GM18526 (cell line): ENCODE data around the gene TSR3.

Experiments
- POLR2A ChIP-seq: IDR thresholded peaks from 3 replicates; pipeline ENCODE4 v1.6.1; 2011; ENCODE audit not compliant: insufficient read length; ENCODE audit errors: extremely low read depth

The TSR3 gene

GRCh38 chr16:1366060-1366711, 14.5 kb upstream of the TSR3 start:
- TF ChIP-seq POLR2A: no peak

- no peak for TF ChIP-seq POLR2A
These were observed 12.8 kb upstream of the TSR3 start for GRCh38 chr16:1364510-1364909.

- no peak for TF ChIP-seq POLR2A
These were observed 11.9 kb upstream of the TSR3 start for GRCh38 chr16:1363501-1364041.

DNA sequence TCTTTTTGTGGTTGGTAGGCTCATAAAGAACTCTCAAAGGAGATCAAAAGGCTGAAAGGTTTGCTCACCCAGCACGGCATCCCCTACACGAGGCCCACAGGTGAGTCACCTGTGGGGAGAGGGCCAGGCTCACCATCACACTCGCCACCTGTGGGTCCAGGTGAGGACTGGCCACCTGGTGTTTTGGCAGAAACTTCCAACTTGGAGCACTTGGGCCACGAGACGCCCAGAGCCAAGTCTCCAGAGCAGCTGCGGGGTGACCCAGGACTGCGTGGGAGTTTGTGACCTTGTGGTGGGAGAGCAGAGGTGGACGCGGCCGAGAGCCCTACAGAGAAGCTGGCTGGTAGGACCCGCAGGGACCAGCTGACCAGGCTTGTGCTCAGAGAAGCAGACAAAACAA, 11.1 kb upstream of the TSR3 start:
- TF ChIP-seq POLR2A: no peak

GRCh38 chr16:1361685-1362360, 10.1 kb upstream of the TSR3 start:
- no peak for TF ChIP-seq POLR2A

DNA sequence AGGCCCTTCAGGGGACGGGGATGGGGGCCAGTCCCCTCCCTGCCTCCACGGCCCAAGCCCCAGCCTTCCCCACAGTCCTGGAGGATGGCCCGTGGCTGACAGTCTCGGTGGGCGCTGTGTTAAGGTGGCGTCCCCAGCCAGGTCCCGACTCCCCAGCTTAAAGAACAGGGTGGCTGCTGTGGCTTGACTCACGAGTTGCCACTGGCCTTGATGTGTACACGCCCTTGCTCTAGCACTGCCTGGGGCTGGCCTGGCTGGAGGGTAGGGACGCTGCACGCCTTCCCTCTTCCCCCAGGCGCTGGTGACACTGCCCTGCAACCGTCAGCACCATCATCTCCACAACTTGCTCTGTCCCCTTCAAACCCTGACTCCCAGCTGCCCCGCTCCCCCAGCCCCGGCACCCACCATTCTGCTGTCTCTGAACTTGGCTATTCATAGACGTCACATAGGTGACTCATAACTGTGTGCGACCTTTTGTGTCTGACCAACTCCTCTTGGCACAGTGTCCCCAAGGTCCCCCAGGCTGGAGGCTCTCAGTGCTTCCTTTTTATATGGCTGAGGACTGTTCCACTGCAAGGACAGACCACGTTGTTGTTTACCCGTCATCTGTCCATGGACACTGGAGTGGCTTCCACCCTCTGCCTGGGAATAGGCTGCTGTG, 6.4 kb upstream of the TSR3 start:
- TF ChIP-seq POLR2A: no peak

DNA sequence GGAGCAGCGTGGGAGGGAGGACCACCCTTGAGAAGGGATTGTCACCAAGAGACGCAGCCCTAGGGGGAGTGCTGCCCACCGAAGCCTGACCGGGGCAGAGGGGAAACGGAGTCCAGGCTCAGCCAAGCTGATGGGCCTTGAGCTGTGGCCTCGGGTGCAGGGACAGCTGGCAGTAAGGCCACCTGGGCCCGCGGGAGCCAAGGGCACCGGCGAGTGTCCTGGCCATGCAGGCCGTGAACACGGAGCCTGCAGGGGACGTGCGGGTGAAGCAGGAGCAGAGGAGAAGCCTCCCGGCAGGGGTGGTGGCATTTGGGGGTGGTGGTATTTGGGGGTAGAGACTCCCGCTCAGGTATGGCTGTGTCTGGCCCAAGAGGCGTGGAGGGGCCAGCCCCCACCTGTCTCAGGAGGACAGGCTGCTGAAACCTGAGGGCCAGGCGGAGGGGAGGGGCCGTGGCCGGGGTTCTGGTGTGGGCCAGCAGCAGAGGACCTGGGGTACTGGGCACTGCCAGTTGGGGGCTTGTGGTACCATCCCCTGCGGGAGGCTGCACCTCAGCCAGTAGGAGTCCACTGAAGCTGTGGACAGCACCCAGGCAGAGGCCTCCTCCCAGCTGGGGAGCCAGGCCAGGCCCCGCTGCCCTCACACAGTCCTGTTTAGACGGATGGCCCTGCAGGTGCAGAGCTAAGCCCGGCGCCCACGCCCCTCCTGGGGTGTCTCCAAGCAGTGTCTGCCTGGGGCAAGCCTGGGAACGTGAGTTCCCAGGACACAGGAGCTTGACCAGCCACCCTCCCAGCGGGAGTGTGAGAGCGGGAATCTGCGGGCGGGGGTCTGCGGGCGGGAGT, 4.6 kb upstream of the TSR3 start:
- TF ChIP-seq POLR2A: no peak

DNA sequence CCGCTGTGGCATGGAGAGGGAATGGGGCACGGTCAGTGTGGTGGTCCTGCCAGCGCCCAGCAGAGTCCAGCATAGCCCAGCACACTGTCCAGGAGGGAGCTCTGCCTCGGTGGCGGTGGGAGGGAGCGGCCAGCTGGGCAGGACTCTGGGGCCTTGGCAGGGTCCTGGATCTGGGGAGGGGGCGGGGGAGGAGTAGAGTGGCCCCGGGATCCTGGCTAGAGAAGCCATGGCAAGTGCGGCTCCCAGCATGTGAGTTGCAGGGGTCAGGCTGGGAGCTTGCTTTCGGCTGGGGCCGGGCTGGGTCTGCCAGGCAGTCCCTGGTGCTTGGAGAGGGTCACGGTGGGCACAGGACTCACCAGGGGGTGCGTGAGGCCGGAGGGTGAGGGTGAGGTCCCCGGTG, 3.9 kb upstream of the TSR3 start:
- no peak for TF ChIP-seq POLR2A

DNA sequence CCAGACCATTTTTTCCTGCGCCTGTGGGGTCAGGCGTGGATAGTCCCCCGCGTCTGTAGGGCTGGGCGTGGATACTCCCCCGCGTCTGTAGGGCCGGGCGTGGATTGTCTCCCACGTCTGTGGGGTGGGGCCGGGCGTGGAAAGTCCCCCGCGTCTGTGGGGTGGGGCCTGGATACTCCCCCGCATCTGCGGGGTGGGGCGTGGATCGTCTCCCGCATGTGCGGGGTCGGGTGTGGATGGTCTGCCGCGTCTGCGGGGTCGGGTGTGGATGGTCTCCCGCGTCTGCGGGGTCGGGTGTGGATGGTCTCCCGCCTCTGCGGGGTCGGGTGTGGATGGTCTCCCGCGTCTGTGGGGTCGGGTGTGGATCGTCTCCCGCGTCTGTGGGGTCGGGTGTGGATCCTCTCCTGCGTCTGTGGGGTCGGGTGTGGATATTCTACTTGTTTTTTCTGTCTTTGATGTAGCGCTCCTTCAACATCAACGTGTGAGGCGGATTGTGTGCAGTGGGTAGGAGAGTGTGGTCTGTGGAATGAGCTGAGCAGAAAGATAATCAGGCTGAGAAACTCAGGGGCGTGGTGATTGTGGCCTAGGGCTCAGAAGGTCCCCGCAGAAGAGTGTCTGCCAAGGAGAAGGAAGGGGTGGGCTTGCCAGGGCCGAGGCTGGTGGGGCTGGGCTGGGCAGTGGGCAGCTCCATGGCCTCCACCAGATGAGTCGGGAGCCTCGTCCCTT, 3.3 kb upstream of the TSR3 start:
- TF ChIP-seq POLR2A: no peak

GRCh38 chr16:1351215-1351581, 480 bp downstream of the TSR3 start:
- TF ChIP-seq POLR2A: no peak

DNA sequence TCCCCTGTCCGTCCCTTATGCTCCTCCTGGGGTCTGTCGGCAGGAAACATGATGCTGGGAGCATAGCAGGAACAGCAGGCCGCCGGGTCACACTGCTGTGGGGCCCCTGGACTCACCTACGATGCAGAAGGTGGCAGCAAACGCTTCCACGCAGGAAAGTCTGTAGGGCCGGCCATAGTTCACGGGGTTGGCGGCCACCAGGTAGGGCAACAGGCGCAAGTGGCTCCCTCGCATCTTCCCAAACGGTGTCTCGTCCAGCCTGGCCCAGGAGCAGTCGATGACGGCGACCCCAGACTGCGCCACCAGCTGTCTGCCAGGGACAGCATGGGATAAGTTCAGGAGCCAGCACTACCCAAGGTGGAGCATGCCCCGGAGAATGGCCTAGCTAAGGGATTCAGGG, 987 bp downstream of the TSR3 start:
- no peak for TF ChIP-seq POLR2A

- TF ChIP-seq POLR2A: no peak
These were observed 1.7 kb downstream of the TSR3 start for GRCh38 chr16:1349951-1350350.

DNA sequence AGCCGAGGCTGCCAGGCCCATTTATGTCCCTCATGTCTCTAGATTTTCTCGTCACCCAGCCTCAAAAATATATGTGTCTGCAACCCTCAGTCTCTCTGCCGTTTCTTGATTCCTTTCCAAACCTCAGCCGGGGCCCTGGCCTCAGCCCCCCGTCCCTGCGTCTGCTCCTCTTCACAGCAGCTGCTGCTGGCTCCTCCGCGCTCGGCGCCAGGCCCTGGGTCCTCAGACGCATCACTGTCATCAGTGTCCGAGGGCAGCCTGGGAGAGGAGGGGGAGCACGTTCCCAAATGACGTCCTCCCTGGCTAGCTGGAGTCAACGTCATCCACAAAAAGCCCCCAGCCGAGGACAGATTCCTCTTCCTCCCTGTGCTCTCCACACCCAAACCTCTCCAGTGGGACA, 2.3 kb downstream of the TSR3 start:
- TF ChIP-seq POLR2A: no peak

DNA sequence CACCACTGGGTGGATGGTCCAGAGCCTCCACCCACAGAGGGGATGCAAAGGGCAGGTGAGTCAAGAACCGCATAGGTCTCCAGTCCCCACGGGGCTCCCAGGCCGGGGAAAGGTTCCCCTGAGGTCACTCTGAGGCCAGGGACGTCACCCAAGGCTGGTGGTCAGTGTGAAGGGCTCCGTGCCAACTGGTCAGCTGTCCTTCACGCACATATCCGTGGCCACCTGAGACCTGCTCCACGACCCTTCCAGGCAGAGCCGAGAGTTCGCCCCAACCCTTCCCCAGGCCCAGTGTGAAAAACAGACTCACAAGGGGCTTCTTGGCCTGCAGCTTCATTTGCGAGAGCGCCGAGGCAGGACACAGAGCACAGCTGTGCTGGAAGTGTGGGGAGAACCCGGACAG, 2.8 kb downstream of the TSR3 start:
- TF ChIP-seq POLR2A: no peak

DNA sequence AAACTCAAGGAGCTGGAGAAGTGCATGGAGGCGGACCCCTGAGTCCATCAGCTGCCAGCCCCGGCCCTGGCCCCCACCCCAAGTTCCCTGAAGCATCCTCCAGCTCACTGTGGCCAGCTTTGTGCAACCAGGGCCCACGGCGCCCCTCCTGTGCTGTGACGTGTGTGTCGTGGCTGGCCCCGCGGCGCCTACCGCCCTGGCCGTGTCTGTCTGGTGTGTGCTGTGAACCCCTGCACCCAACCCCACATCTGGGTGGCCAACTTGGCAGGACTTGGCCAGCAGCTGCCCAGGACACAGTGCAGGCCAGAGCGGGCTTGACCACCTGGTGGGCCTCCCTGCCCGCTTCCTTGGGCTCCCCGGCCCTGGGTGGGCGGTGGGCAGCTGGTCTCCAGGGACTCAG, 3.2 kb downstream of the TSR3 start:
- no peak for TF ChIP-seq POLR2A

GRCh38 chr16:1347962-1348361, 3.7 kb downstream of the TSR3 start:
- no peak for TF ChIP-seq POLR2A
